ENCODE data around the gene GIMAP8. TPM values are rescaled to one million over a fixed set of nuclear protein-coding genes. Genes with fewer than 3 reads are reported as not detected.

Gene GIMAP8
- total and polyA plus RNA-seq, 2 of the 8 experiments (the other 6 are each of a cell fraction or from before 2014, with no cell fraction given), result not detected

- TF ChIP-seq USF2 (IDR thresholded peaks at IDR 0.05; ENCODE audit: low read length), result no peak
- TF ChIP-seq JUND (IDR thresholded peaks at IDR 0.05; ENCODE audit: low read length), result no peak
- TF ChIP-seq NRF1 (IDR thresholded peaks at IDR 0.05; ENCODE audit: low read depth, low read length), result no peak
- no peak for TF ChIP-seq CTBP2 (IDR thresholded peaks at IDR 0.05; ENCODE audit: borderline replicate concordance, insufficient read depth, insufficient read length, low read length)
- TF ChIP-seq RFX5 (IDR thresholded peaks at IDR 0.05; ENCODE audit: borderline replicate concordance, low read depth, low read length), result no peak
These were observed 45.4 kb upstream of the GIMAP8 start (continued) for GRCh38 chr7:150404805-150405583.

All from H1 (cell line).